Fibroblast of mammary gland (primary cell): ENCODE measurements around the gene ARHGAP19.

ENCODE experiments used
- DNase-seq: peaks from one replicate; pipeline ENCODE4 v3.0.0-alpha.2; 2010; ENCODE audit warnings: low read depth
- H3K4me3 ChIP-seq: 2 replicates; pipeline ENCODE4 v1.5.1; 2011; ENCODE audit warnings: low read depth, mild to moderate bottlenecking, low read length, moderate library complexity; ENCODE audit not compliant: control insufficient read depth
- TF ChIP-seq, protein P1 (sequence below): conservative IDR thresholded peaks from 2 replicates; pipeline ENCODE4 v1.5.1; 2011; ENCODE audit warnings: low read depth, low read length, inconsistent platforms; ENCODE audit not compliant: control insufficient read depth, insufficient read depth

Gene ARHGAP19

DNA sequence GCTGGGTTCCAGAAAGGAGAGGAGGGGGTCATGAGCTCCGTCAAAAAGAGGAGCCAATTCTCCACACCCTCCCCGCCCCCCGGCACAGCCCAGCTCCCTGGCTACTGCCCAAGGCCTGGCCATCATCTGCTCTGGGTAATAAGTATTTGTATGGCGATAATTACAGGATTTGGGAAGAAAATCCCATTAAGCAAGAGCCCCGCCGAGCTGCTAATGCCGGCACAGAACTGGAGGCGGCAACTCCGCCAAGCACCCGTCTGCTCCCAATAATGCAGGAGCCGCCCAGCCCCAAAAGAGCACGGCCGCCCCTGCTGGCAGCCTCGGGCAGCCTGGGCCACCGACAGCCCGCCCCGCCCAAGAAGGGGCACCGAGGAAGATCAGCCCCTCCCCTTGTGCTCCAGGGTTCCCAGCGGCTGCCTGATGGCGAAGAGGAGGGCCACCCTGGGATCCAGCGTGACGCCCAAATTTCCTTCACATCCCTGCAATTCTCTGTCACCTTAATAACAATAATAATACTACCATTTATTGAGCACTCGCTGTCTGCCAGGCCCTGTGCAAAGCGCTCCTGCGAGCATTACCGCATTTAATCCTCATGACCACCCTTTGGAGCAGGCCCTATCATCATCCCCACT is 112.6 kb downstream of the ARHGAP19 start:
- TF ChIP-seq, protein P1, sequence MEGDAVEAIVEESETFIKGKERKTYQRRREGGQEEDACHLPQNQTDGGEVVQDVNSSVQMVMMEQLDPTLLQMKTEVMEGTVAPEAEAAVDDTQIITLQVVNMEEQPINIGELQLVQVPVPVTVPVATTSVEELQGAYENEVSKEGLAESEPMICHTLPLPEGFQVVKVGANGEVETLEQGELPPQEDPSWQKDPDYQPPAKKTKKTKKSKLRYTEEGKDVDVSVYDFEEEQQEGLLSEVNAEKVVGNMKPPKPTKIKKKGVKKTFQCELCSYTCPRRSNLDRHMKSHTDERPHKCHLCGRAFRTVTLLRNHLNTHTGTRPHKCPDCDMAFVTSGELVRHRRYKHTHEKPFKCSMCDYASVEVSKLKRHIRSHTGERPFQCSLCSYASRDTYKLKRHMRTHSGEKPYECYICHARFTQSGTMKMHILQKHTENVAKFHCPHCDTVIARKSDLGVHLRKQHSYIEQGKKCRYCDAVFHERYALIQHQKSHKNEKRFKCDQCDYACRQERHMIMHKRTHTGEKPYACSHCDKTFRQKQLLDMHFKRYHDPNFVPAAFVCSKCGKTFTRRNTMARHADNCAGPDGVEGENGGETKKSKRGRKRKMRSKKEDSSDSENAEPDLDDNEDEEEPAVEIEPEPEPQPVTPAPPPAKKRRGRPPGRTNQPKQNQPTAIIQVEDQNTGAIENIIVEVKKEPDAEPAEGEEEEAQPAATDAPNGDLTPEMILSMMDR, result no peak
- no peak overlapping the region for H3K4me3 ChIP-seq
- no peak for DNase-seq

DNA sequence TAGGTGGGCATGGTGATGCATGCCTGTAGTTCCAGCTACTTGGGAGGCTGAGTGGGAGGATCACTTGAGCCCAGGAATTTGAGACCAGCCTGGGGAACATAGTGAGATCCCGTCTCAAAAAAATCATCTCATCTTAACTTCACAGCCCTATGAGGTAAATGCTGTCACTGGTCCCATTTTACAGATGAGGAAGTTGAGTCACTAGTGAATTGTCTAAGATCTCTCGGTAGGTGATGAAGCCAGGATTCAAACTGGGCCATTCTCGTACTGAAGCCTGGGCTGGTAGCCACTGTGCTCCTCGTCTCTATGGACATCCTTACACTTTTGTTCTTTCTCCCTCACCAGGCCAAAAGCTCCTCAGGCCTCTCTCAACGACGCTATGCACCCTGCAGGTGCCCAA is 113.1 kb downstream of the ARHGAP19 start:
- TF ChIP-seq, protein P1, result no peak
- H3K4me3 ChIP-seq, result no peak overlapping the region
- DNase-seq, result no peak

DNA sequence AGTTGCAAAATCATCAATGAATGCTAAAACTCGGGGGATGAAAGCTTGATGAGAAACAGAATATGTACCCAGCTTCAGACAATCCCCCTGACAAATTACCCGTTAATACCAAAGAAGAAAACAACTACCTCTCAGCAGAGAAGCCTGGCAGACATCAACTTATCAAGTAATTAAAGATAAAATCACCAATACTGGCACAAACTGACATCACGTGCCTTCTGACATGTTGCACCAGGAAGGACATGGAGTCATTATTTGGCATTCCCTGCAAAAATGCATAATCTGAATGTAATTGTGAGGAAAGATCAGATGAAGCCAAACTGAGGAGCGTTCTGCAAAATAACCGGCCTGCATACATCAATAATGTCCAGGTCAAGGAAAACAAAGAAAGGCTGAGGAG is 114.4 kb downstream of the ARHGAP19 start:
- DNase-seq, result no peak
- H3K4me3 ChIP-seq, result no peak overlapping the region
- TF ChIP-seq, protein P1, result no peak

DNA sequence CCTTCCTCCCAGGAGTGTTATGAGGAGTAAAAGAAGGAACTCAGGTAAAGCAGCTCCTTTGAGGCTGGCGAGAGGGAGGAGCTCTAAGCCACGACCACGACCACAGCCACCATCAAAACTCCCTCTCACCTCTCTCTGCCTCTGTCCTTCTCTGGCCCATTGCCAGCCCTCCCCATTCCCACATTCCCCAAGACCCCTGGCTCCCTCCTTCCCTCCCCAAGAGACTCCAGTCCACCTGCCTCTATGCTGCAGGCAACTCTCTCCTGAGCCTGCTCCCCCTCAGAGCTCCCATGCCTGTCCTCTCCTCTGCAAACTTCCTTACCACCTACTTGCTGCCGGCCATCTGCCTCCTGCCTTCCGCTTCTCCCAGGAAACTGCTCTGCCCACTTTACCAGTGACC is 116.2 kb downstream of the ARHGAP19 start:
- DNase-seq, result no peak
- H3K4me3 ChIP-seq, result no peak overlapping the region
- TF ChIP-seq, protein P1, result no peak

DNA sequence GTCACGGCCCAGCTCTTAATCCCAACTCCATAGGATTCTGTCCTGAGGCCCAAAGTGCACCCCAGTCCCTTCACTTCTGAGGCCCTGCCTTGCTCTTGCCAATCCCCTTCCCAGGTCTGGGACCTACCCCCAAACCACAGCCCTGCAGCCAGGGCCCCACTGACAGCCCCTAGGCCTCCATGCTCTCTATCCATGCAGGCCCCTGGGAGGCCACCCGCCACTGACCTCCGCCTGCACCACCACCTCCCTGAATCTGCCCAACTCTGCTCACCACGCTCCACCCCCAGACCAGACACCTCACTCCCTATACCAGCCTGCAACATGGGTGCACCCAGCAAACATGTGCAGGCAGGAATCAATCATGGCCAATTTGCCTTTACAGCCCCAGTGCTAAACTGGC is 116.9 kb downstream of the ARHGAP19 start:
- no peak for DNase-seq
- no peak overlapping the region for H3K4me3 ChIP-seq
- TF ChIP-seq, protein P1, result no peak

DNA sequence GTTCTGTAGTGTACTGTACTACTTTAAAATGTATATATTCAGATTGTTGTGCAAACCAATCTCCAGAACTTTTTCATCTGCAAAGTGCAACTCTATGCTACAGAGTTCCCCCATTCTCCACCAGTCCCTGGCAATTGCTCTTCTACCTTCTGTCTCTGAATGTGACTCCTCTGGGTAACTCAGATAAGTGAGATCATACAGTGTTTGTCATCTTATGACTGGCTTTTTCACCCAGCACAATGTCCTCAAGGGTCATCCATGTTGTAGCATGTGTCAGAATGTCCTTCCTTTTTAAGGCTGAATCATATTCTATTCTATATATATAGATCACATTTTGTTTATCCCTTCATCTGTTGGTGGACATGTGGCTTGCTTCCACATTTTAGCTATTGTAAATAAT is 117.5 kb downstream of the ARHGAP19 start:
- DNase-seq, result no peak
- TF ChIP-seq, protein P1, result no peak
- H3K4me3 ChIP-seq, result no peak overlapping the region
